Stimulated activated CD8-positive, alpha-beta memory T cell treated with anti-CD3 and anti-CD28 coated beads, Interleukin-15, amount 100 ng/mL, for 48 hours (primary cell): ENCODE data around the gene ANKK1.

ENCODE experiments used
- DNase-seq, 2 donors: peaks; one replicate each; pipeline ENCODE4 v3.0.0-alpha.2; 2020; ENCODE audit warnings: low read depth in 2 of 2

ANKK1 gene

DNA sequence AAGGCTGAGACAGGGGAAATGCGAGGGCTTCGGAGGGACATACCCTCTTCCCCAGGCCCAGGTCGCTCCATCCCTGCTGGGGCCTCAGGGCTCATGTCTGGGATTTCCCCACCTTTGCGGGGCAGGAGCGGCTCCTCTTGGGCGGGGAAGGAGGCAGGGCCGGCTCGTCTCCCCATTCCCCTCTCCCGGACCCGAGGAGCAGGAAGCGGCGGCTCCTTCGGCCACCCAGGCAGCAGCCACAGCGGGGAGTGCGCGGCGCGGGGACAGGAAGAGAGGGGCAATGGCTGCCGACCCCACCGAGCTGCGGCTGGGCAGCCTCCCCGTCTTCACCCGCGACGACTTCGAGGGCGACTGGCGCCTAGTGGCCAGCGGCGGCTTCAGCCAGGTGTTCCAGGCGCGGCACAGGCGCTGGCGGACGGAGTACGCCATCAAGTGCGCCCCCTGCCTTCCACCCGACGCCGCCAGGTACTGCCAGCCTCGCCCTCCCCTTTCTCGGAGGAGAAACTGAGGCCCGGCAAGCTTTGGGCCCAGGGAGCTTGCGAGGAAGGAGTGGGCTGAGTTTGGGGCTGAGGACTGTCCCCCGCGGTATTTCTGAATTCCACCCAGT, at the start of gene ANKK1:
ANKK1 (plus strand) TSS at position 175 of the 607 bp plus-strand sequence; CDS start at position 281, 106 bp downstream.
- DNase-seq: no peak

DNA sequence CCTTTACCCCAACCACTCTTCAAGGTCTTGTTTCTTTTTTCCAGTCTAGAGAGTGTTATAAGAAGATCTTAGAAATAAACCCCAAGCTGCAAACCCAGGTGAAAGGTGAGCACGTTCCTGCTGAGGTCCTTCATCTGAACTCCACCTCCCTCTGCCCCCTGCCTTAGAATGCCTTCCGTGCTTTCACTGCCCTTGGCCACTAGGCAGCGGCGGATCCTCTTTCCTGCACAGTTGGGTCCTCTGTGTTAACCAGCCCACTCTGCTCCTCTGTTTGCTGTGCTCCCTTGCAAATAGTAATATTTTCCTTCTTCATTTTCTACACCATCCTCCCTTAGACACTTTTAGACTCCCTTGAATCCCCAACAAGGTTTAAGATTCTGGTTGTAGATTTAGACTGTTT, 48.8 kb upstream of the ANKK1 start:
- DNase-seq: no peak

DNA sequence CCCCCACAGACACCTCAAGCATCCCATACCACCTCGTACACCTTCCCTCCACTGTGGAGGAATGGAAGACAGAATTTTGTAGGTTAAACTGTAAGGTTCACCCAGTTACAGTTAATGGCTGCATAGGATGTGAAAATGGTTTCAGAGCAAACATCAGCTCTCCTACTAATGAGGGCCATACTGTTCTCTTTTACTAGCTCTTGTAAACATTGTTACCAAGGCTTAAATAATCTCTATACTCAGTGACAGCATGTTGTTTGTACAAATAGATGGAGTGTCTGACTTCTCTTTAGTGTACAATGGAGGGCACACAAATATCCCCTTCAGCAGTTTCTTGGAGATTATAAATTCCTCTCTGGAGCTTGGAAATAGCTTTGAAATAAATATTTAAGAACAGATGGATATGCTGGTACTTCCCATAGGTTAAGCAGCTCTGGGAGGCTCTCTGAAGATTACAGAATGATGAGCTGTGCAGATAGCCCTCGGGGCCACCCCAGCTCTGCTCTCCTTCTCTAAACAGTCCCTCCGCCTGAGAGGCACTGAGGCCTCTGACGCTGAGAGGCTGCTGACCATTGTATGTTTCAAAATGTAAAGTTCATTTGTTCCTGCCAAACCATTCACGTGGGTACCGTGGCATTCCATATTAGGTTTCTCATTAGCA, 47.5 kb upstream of the ANKK1 start:
- DNase-seq: no peak

DNA sequence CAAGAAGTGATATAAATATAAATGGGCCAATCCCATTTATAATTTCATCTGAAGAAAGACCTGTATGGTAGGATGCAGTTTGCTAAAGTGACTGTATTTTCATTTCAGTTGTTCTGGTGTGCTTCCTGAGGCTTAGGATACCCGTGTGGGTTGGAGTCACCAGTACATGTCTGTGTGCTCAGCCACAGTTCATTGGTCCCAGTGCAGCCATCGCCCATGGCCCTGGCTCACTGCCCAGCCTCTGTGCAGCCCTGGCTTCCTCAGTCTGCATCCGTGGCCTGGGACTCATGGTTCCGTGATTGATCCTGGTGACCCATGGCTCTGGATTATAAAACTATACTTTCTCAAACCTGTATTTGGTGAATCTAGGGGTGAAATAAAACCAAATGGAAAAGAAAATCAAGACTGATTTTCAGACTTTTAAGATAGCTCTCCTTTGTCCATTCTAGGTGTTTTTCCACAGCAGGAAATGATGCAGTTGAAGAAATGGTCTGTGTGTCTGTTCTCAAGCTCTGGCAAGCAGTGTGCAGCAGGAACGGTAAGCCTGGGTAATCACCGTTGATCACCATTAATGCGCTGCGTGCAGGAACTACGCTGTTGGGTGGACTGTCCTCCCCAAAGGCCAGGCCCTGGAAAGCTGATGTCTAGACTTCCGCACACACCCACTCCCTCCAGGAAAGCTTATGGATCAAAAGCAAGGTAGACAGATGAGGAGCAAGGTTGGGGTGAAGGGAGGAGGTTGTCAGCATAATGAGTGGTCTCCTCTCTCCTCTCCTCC, 46.0 kb upstream of the ANKK1 start:
- no peak for DNase-seq

- DNase-seq: no peak
These were observed 41.6 kb upstream of the ANKK1 start for GRCh38 chr11:113345978-113346377.

- no peak for DNase-seq
These were observed 38.1 kb upstream of the ANKK1 start for GRCh38 chr11:113349528-113349927.

DNA sequence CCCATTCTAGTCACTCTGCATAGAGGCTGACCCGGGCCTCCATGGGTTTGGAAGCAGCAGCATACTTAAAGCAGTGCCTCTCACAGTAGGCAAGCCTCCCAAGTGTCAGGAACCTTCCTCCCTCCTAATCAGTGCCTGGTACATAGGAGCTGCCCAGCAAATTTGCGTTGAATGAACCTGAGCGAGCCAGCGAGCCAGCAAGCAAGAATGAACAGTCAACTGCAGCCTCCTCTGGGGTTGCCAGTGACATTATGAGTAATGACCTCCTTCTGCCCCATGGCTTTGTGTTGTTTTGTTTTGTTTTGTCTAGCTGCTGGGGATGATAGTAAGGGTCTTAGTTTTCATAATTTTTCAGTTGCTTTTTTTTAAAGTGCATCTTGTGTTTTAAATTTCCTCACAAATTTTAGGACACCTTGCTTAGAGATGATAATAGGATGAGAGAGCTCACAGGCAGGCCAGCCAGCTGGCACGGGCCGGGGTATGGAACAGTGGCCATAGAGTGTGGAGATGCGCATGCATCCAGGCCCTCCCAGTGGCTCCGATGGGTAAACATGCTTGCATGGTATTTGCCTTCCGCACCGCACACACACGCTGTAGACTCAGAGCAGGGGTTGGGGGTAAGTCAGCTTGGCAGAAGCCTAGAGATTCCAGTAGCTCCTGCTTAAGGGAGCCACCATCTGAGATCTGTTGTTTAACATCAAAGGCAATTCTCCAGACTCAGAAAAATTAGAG, 37.1 kb upstream of the ANKK1 start:
- DNase-seq: no peak

GRCh38 chr11:113351068-113351450, 36.5 kb upstream of the ANKK1 start:
- no peak for DNase-seq

GRCh38 chr11:113351480-113351879, 36.1 kb upstream of the ANKK1 start:
- no peak for DNase-seq

- DNase-seq: no peak
These were observed 31.4 kb upstream of the ANKK1 start for GRCh38 chr11:113356203-113356602.

DNA sequence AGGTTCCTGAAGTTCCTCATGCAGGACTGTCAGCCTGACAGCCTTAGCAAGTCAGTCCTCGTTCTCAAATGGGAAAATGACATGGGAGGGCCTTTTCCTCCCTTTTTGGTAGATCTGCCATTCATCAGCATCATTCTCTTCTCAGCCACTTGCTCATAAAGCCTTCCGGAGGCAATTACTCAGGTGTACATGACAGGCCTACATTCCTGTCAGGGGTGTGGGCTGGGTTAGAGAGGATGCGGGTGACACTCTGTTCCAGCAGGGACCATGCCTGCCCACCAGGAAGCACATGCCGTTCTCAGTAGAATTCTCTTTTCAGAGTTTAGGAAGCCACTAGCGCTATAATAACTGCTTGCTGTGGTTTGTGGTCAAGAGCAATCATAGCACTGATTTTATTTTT, 24.2 kb upstream of the ANKK1 start:
- DNase-seq: no peak

- no peak for DNase-seq
These were observed 23.5 kb upstream of the ANKK1 start for GRCh38 chr11:113363996-113364641.

GRCh38 chr11:113365895-113366294, 21.7 kb upstream of the ANKK1 start:
- DNase-seq: no peak

DNA sequence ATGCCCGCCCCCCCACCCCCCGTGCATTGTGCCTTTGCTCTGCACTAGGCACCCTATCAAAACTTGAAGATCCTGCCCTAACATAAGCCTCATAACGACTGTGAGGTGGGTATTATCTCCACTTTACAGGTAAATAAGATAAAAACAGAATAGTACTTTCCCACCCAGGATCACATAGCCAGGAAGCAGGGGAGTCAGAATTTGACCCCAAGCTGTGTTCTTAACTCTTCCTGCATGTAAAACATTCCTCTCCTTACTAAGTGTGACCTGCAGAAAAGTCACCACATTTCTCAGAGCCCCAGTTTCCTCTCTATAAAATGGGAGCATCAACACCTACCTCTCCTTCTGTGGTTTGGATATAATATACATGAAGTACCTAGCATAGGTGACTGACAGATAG, 18.2 kb upstream of the ANKK1 start:
- DNase-seq: no peak

GRCh38 chr11:113370634-113371033, 16.9 kb upstream of the ANKK1 start:
- no peak for DNase-seq

- DNase-seq: no peak
These were observed 15.3 kb upstream of the ANKK1 start for GRCh38 chr11:113372309-113372708.

GRCh38 chr11:113373306-113373705, 14.3 kb upstream of the ANKK1 start:
- DNase-seq: no peak

- DNase-seq: no peak
These were observed 13.5 kb upstream of the ANKK1 start for GRCh38 chr11:113373981-113374560.

DNA sequence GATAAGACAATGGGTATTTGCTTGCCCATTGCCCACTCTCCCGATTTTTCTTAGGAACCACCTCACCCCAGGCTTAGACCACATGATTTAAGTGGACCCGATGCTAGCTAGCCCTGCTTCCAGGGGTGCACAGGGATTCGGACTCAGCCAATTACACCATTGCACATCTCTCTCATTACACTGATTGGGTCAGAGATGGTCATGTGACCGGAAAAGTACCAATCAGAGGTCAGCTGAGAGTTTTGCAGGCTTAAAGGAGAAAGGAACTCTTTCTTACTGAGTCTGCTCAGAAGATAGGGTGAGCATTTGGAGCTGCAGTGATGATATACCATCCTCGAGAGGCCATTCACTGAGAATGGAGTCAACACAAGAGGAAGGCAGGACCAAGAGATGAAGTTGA, 12.2 kb upstream of the ANKK1 start:
- no peak for DNase-seq

GRCh38 chr11:113376156-113376555, 11.4 kb upstream of the ANKK1 start:
- DNase-seq: no peak

DNA sequence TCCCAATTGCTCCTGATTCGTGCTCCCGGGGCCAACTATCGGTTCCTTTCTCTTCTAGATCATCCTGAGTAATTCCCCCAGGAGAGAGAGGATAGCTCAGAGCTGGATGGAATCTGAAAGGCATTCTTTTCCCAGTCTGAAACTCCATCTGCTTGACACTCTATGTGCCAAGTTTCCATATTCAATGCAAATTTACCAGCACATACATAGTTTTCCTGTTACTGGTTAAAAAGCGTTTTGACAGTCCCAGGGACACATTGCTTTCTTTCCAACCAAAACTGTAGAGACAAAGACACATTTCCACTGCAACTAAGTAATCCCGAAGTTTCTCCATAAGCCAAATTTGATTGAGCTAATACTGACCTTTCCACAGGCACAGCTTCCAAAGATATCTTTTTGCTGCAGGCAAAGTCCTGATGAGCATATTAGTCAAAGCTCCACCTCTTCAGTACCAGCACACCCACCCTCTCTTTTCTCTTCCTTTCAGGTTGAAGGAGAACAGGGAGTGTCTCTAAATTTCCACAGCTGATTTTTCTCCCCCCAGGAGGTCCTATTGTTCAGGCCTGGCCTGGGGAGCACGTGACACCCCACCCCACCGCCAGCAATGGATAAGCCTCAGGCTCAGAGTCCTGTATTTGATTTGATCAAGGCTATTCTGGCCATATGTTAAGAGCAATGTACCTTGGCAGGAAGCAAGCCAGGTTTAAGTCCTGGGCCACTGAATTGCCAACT, 9.7 kb upstream of the ANKK1 start:
- no peak for DNase-seq
